ENCODE results near the gene MEGF11. TPM values are rescaled to one million over a fixed set of nuclear protein-coding genes. Genes with fewer than 3 reads are reported as not detected.

Gene MEGF11
- total RNA-seq, 2 donors from 2014 or later, result not detected

- no peak overlapping the region for H3K27ac ChIP-seq
- no peak for DNase-seq
- no peaks in the 10 kb centered on the region for H3K27me3 ChIP-seq
- intact Hi-C loops (cut with DNase I), result no loop called here
- H3K36me3 ChIP-seq (replicated peaks in 1 of 2; ENCODE audit: insufficient read depth in 1 of 2, low read depth in 2 of 2), result no peaks in the 10 kb centered on the region
- H3K4me3 ChIP-seq, result no peak overlapping the region
- no peak for ATAC-seq
- 87 to 100% methylated on average over 1 of the region's 1 CpG for WGBS, 2 donors
- TF ChIP-seq CTCF (IDR thresholded peaks at IDR 0.05) (no peak), POLR2A (IDR thresholded peaks at IDR 0.05) (no peak)
- H3K4me1 ChIP-seq, result peaks cover 25% of the 10 kb centered on the region
- no peaks in the 10 kb centered on the region for H3K9me3 ChIP-seq
These were observed 117.9 kb downstream of the MEGF11 start for GRCh38 chr15:66135664-66136063.

GRCh38 chr15:66134284-66134683 is 119.3 kb downstream of the MEGF11 start:
- DNase-seq (no peak), ATAC-seq (no peak)

GRCh38 chr15:66133247-66133885 is 120.2 kb downstream of the MEGF11 start:
- no peaks in the 10 kb centered on the region for H3K27me3 ChIP-seq
- H3K36me3 ChIP-seq (replicated peaks in 1 of 2; ENCODE audit: insufficient read depth in 1 of 2, low read depth in 2 of 2), result no peaks in the 10 kb centered on the region
- no peak for TF ChIP-seq POLR2A (IDR thresholded peaks at IDR 0.05)
- no peak for TF ChIP-seq CTCF (IDR thresholded peaks at IDR 0.05)
- DNase-seq, result no peak
- no peak overlapping the region for H3K27ac ChIP-seq
- H3K4me1 ChIP-seq, result peaks cover 27% of the 10 kb centered on the region
- ATAC-seq, result no peak
- intact Hi-C loops (cut with DNase I), result no loop called here
- 57 to 60% methylated on average over 10 of the region's 10 CpGs for WGBS, 2 donors
- no peak overlapping the region for H3K4me3 ChIP-seq
- H3K9me3 ChIP-seq, result no peaks in the 10 kb centered on the region

More at GRCh38 chr15:66134284-66134683, 119.3 kb downstream of the MEGF11 start:
- H3K4me1 ChIP-seq, result peaks cover 26% of the 10 kb centered on the region
- no peaks in the 10 kb centered on the region for H3K36me3 ChIP-seq (replicated peaks in 1 of 2; ENCODE audit: insufficient read depth in 1 of 2, low read depth in 2 of 2)
- intact Hi-C loops (cut with DNase I), result no loop called here
- 83 to 90% methylated on average over 3 of the region's 3 CpGs for WGBS, 2 donors
- no peak overlapping the region for H3K4me3 ChIP-seq
- no peak overlapping the region for H3K27ac ChIP-seq
- H3K27me3 ChIP-seq, result no peaks in the 10 kb centered on the region
- TF ChIP-seq CTCF (IDR thresholded peaks at IDR 0.05), result no peak
- no peak for TF ChIP-seq POLR2A (IDR thresholded peaks at IDR 0.05)
- no peaks in the 10 kb centered on the region for H3K9me3 ChIP-seq

GRCh38 chr15:66132251-66132816 is 121.2 kb downstream of the MEGF11 start:
- Histone ChIP-seq H3K36me3 (replicated peaks in 1 of 2; ENCODE audit: insufficient read depth in 1 of 2, low read depth in 2 of 2) (no peaks in the 10 kb centered on the region), H3K4me3 (no peak overlapping the region), H3K27ac (no peak overlapping the region), H3K9me3 (no peaks in the 10 kb centered on the region), H3K27me3 (no peaks in the 10 kb centered on the region), H3K4me1 (peaks cover 20% of the 10 kb centered on the region)
- ATAC-seq (no peak), DNase-seq (no peak)
- 48 to 54% methylated on average over 5 of the region's 5 CpGs for WGBS, 2 donors
- intact Hi-C loops (cut with DNase I), result no loop called here
- TF ChIP-seq CTCF (IDR thresholded peaks at IDR 0.05), result no peak

- no peak for ATAC-seq
- WGBS, 2 donors, result 77 to 86% methylated on average over 5 to 6 of the region's 6 CpGs
- H3K27ac ChIP-seq, result no peak overlapping the region
These were observed 121.7 kb downstream of the MEGF11 start for GRCh38 chr15:66131831-66132230.

More at GRCh38 chr15:66131831-66132230, 121.7 kb downstream of the MEGF11 start:
- Histone ChIP-seq H3K4me1 (peaks cover 20% of the 10 kb centered on the region), H3K4me3 (no peak overlapping the region), H3K9me3 (no peaks in the 10 kb centered on the region), H3K36me3 (replicated peaks in 1 of 2; ENCODE audit: insufficient read depth in 1 of 2, low read depth in 2 of 2) (no peaks in the 10 kb centered on the region), H3K27me3 (no peaks in the 10 kb centered on the region)
- no peak for DNase-seq
- intact Hi-C loops (cut with DNase I), result no loop called here
- TF ChIP-seq CTCF (IDR thresholded peaks at IDR 0.05) (no peak), POLR2A (IDR thresholded peaks at IDR 0.05) (no peak)
